ENCODE results near the gene ABR. TPM values are rescaled to one million over a fixed set of nuclear protein-coding genes. Genes with fewer than 3 reads are reported as not detected.
"Not testable (repeated sequence)": the region's sequence is repeated elsewhere in the genome, so short reads cannot be mapped to it uniquely, and the experiment has no call there.

Gene ABR
- total RNA-seq, 1 donor from 2014 or later = 279 TPM

- DNase-seq (ENCODE audit: low spot score) = no peak
Observed at GRCh38 chr17:1120596-1121441, 59.0 kb downstream of the ABR start.

- no peak for DNase-seq (ENCODE audit: low spot score)
Observed at GRCh38 chr17:1119924-1120323, 59.9 kb downstream of the ABR start.

GRCh38 chr17:1116602-1117001, 63.2 kb downstream of the ABR start:
- DNase-seq (ENCODE audit: low spot score) = no peak

- no peak for DNase-seq (ENCODE audit: low spot score)
Observed at GRCh38 chr17:1112875-1113274, 66.9 kb downstream of the ABR start.

- DNase-seq (ENCODE audit: low spot score) = no peak
Observed at GRCh38 chr17:1111599-1112443, 68.0 kb downstream of the ABR start.

- peak; percentile 44 for DNase-seq (ENCODE audit: low spot score)
Observed at GRCh38 chr17:1110862-1111598, 68.8 kb downstream of the ABR start.

- DNase-seq (ENCODE audit: low spot score) = no peak
Observed at GRCh38 chr17:1110541-1110861, 69.3 kb downstream of the ABR start.

GRCh38 chr17:1109606-1110540, 69.9 kb downstream of the ABR start:
- DNase-seq (ENCODE audit: low spot score) = peak; percentile 58

GRCh38 chr17:1108765-1109605, 70.8 kb downstream of the ABR start:
- peak; percentile 52 for DNase-seq (ENCODE audit: low spot score)

- DNase-seq (ENCODE audit: low spot score) = no peak
Observed at GRCh38 chr17:1108478-1108764, 71.4 kb downstream of the ABR start.

GRCh38 chr17:1107777-1108477, 71.9 kb downstream of the ABR start:
- DNase-seq (ENCODE audit: low spot score) = peak; percentile 53

GRCh38 chr17:1107083-1107776, 72.6 kb downstream of the ABR start:
- DNase-seq (ENCODE audit: low spot score) = no peak

- peak; percentile 35 for DNase-seq (ENCODE audit: low spot score)
Observed at GRCh38 chr17:1104222-1104621, 75.6 kb downstream of the ABR start.

GRCh38 chr17:1100382-1100781, 79.4 kb downstream of the ABR start:
- DNase-seq (ENCODE audit: low spot score) = no peak

- DNase-seq (ENCODE audit: low spot score) = no peak
Observed at GRCh38 chr17:1099242-1099641, 80.5 kb downstream of the ABR start.

- DNase-seq (ENCODE audit: low spot score) = not testable (repeated sequence)
Observed at GRCh38 chr17:1097972-1098744, 81.6 kb downstream of the ABR start.

- no peak for DNase-seq (ENCODE audit: low spot score)
Observed at GRCh38 chr17:1096215-1096614, 83.6 kb downstream of the ABR start.

- peak; percentile 52 for DNase-seq (ENCODE audit: low spot score)
Observed at GRCh38 chr17:1095853-1096173, 84.0 kb downstream of the ABR start.

Data from mucosa of gallbladder (tissue), 1 donor.